ENCODE data around the gene INPP4B. TPM values are rescaled to one million over a fixed set of nuclear protein-coding genes. Genes with fewer than 3 reads are reported as not detected.

INPP4B gene
- total and polyA plus RNA-seq, 2 of the 4 experiments (the other 2 are of a cell fraction), result 1.8 to 14.0 TPM

GRCh38 chr4:142334931-142335330 is 511.2 kb downstream of the INPP4B start:
- no TSS peak for BruUV-seq (replicated peaks)
- ATAC-seq (ENCODE audit: low read depth) (no peak), DNase-seq (no peak)
- H3K27me3 ChIP-seq (ENCODE audit: control insufficient read depth, insufficient read depth, low read length), result no peaks in the 10 kb centered on the region
- H3K18ac ChIP-seq (ENCODE audit: low read depth, low read length), result peak overlapping the region; percentile 35; the same call in 1 of the 2 replicates
- no peaks in the 10 kb centered on the region for H4K20me1 ChIP-seq (ENCODE audit: insufficient read depth, low read length)
- H3K79me1 ChIP-seq (ENCODE audit: low read depth in 1 of 2, low read length in 2 of 2), result no peaks in the 10 kb centered on the region; a peak in 1 of 4 replicates
- no peak overlapping the region for H4K8ac ChIP-seq (ENCODE audit: low read depth in 2 of 2, low read length in 2 of 2)
- intact Hi-C loops (cut with micrococcal nuclease) (no loop called here), in situ Hi-C loops (cut with MboI; ENCODE audit: low sequenced_read_pairs) (no loop called here), dilution Hi-C loops (cut with HindIII; ENCODE audit: low sequenced_read_pairs, unreplicated experiment) (no loop called here)
- H3K27ac ChIP-seq (ENCODE audit: insufficient read depth, low read length), result no peak overlapping the region
- H3K14ac ChIP-seq (replicated peaks; ENCODE audit: low read depth, low read length), result no peak overlapping the region
- 0 out of 2 replicates have a peak, but pooled peaks cover 3% of the 10 kb centered on the region for H3K36me3 ChIP-seq (ENCODE audit: control insufficient read depth, insufficient read depth, low read length)
- H3K4me2 ChIP-seq (ENCODE audit: low read depth, low read length), result no peak overlapping the region
- H2AK5ac ChIP-seq (ENCODE audit: low read depth, low read length), result no peak overlapping the region
- no peak overlapping the region for H2AK9ac ChIP-seq (replicated peaks; ENCODE audit: low read depth, low read length, poor library complexity)
- TF ChIP-seq NFE2L2 (IDR thresholded peaks at IDR 0.05; ENCODE audit: low read depth, low read length), result no peak
- no peak for TF ChIP-seq CEBPB (IDR thresholded peaks at IDR 0.05; ENCODE audit: low read depth, low read length)
- H3K9ac ChIP-seq (ENCODE audit: low read depth, low read length), result no peak overlapping the region
- H3K9me3 ChIP-seq (ENCODE audit: control insufficient read depth, insufficient read depth, low read length), result peaks cover 5% of the 10 kb centered on the region; the same call in 1 of the 2 replicates
- H2AFZ ChIP-seq (replicated peaks; ENCODE audit: low read length, poor library complexity), result no peak overlapping the region
- H2BK5ac ChIP-seq (ENCODE audit: low read depth, low read length, poor library complexity, severe bottlenecking), result no peak overlapping the region
- peaks cover 5% of the 10 kb centered on the region for H3K4me1 ChIP-seq (ENCODE audit: control insufficient read depth, insufficient read depth, low read length)
- H4K91ac ChIP-seq (ENCODE audit: insufficient read depth, low read depth, low read length), result no peak overlapping the region
- H3K4me3 ChIP-seq (ENCODE audit: insufficient read depth, low read depth, low read length), result no peak overlapping the region
- ChIA-PET CTCF (interaction anchor here (0.8 kb wide), 1 partner anchor 1811 kb away, joined by 3 read pairs; the partner anchor contains the start of gene ELMOD2), POLR2A (ENCODE audit: unreplicated experiment) (interaction anchor here (0.6 kb wide), 1 partner anchor 34 kb away, joined by 3 read pairs; no protein-coding TSS in a partner anchor)
- no peak overlapping the region for H2BK120ac ChIP-seq (ENCODE audit: low read depth, low read length)
- no peak overlapping the region for H3K56ac ChIP-seq (ENCODE audit: extremely low read depth, insufficient read depth, low read length)
- no peak overlapping the region for H2BK20ac ChIP-seq (ENCODE audit: low read depth, low read length)
- no peak overlapping the region for H3K23ac ChIP-seq (ENCODE audit: low read depth, low read length)
- H2BK15ac ChIP-seq (ENCODE audit: low read depth, low read length), result no peak overlapping the region
- no peak overlapping the region for H4K5ac ChIP-seq (ENCODE audit: low read depth, low read length)
- H3K4ac ChIP-seq (ENCODE audit: low read depth, low read length), result no peak overlapping the region
- no peaks in the 10 kb centered on the region; the same call in 1 of the 2 replicates for H3K9me1 ChIP-seq (ENCODE audit: insufficient read depth, low read length)
